Breast epithelium (tissue), 3 donors: ENCODE measurements around the gene RSPH9.
"Not testable (repeated sequence)": the region's sequence is repeated elsewhere in the genome, so short reads cannot be mapped to it uniquely, and the experiment has no call there.

Experiments
- POLR2A ChIP-seq: fragments of 450-650 bp; IDR thresholded peaks from one replicate; pipeline ENCODE4 v1.6.1; 2016; ENCODE audit warnings: antibody characterized with exemption, mild to moderate bottlenecking, moderate library complexity
- POLR2AphosphoS5 ChIP-seq, 3 donors: sonication (generic); formaldehyde crosslinking; IDR thresholded peaks; one replicate each; pipeline ENCODE4 v1.6.1; 2017; ENCODE audit warnings: antibody characterized with exemption in 3 of 3
- TF ChIP-seq, protein P1 (sequence below), 3 donors: fragments of 450-650 bp; IDR thresholded peaks; one replicate each; pipeline ENCODE4 v1.5.1; 2016 to 2017; ENCODE audit warnings: antibody characterized with exemption in 3 of 3, mild to moderate bottlenecking in 3 of 3, moderate library complexity in 3 of 3

DNA sequence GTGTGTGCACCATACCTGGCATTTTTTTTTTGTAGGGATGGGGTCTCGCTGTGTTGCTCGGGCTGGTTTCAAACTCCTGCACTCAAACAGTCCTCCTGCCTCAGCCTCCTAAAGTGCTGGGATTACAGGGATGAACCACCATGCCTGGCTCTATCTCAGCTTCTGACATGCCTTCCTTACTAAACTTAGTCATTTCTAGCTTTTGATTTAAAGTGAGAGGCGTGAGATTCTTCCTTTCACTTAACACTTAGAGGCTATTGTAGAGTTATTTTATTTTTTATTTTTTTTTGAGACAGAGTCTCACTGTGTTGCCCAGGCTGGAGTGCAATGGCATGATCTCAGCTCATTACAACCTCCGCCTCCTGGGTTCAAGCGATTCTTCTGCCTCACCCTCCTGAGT, 18.1 kb downstream of the RSPH9 start:
- TF ChIP-seq, protein P1, sequence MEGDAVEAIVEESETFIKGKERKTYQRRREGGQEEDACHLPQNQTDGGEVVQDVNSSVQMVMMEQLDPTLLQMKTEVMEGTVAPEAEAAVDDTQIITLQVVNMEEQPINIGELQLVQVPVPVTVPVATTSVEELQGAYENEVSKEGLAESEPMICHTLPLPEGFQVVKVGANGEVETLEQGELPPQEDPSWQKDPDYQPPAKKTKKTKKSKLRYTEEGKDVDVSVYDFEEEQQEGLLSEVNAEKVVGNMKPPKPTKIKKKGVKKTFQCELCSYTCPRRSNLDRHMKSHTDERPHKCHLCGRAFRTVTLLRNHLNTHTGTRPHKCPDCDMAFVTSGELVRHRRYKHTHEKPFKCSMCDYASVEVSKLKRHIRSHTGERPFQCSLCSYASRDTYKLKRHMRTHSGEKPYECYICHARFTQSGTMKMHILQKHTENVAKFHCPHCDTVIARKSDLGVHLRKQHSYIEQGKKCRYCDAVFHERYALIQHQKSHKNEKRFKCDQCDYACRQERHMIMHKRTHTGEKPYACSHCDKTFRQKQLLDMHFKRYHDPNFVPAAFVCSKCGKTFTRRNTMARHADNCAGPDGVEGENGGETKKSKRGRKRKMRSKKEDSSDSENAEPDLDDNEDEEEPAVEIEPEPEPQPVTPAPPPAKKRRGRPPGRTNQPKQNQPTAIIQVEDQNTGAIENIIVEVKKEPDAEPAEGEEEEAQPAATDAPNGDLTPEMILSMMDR (IDR thresholded peaks at IDR 0.05), result not testable (repeated sequence)
- not testable (repeated sequence) for TF ChIP-seq POLR2AphosphoS5 (IDR thresholded peaks at IDR 0.05); POLR2A
